ENCODE data around the gene PCDH9. TPM values are rescaled to one million over a fixed set of nuclear protein-coding genes. Genes with fewer than 3 reads are reported as not detected.
A peak's percentile ranks its signal among the peaks of the same experiment; 100 is the strongest.

The PCDH9 gene
- total RNA-seq, 1 experiment from 2014 or later, result 5.8 TPM

- POLR2A ChIA-PET (ENCODE audit: low non-redundant PET), result no interaction called here
- TF ChIP-seq EZH2 (IDR thresholded peaks at IDR 0.05; ENCODE audit: borderline replicate concordance, low read depth, low read length, poor library complexity, severe bottlenecking) (no peak), CTCF (conservative IDR thresholded peaks at IDR 0.05; ENCODE audit: low read depth, low read length) (no peak)
- H3K27ac ChIP-seq (ENCODE audit: low read depth, low read length, poor library complexity, severe bottlenecking), result no peak overlapping the region
- no peaks in the 10 kb centered on the region for H3K27me3 ChIP-seq (replicated peaks; ENCODE audit: insufficient read depth, low read depth, low read length, poor library complexity)
- CTCF ChIA-PET, result no interaction called here
- intact Hi-C loops (cut with micrococcal nuclease; ENCODE audit: unreplicated experiment), result no loop called here
- no peaks in the 10 kb centered on the region for H3K9me3 ChIP-seq (ENCODE audit: low read depth, low read length, poor library complexity, severe bottlenecking)
- no peaks in the 10 kb centered on the region for H3K36me3 ChIP-seq (ENCODE audit: insufficient read depth, low read length, poor library complexity, severe bottlenecking)
- H3K4me1 ChIP-seq (ENCODE audit: insufficient read depth, low read length, poor library complexity, severe bottlenecking), result no peaks in the 10 kb centered on the region
- no peak overlapping the region for H3K4me3 ChIP-seq (ENCODE audit: low read depth, low read length, poor library complexity, severe bottlenecking)
- DNase-seq (ENCODE audit: low spot score), result no peak
- BruUV-seq (replicated peaks), result no TSS peak
Observed at GRCh38 chr13:66921437-66921836, 308.7 kb downstream of the PCDH9 start.

GRCh38 chr13:66915596-66916185 is 314.4 kb downstream of the PCDH9 start:
- no peaks in the 10 kb centered on the region for H3K4me1 ChIP-seq (ENCODE audit: insufficient read depth, low read length, poor library complexity, severe bottlenecking)
- peak; percentile 18 for DNase-seq (ENCODE audit: low spot score)
- H3K36me3 ChIP-seq (ENCODE audit: insufficient read depth, low read length, poor library complexity, severe bottlenecking), result no peaks in the 10 kb centered on the region
- H3K4me3 ChIP-seq (ENCODE audit: low read depth, low read length, poor library complexity, severe bottlenecking), result no peak overlapping the region
- no peaks in the 10 kb centered on the region for H3K9me3 ChIP-seq (ENCODE audit: low read depth, low read length, poor library complexity, severe bottlenecking)
- H3K27me3 ChIP-seq (replicated peaks; ENCODE audit: insufficient read depth, low read depth, low read length, poor library complexity), result no peaks in the 10 kb centered on the region
- TF ChIP-seq EZH2 (IDR thresholded peaks at IDR 0.05; ENCODE audit: borderline replicate concordance, low read depth, low read length, poor library complexity, severe bottlenecking) (no peak), CTCF (conservative IDR thresholded peaks at IDR 0.05; ENCODE audit: low read depth, low read length) (no peak)
- intact Hi-C loops (cut with micrococcal nuclease; ENCODE audit: unreplicated experiment), result no loop called here
- no peak overlapping the region for H3K27ac ChIP-seq (ENCODE audit: low read depth, low read length, poor library complexity, severe bottlenecking)
- BruUV-seq (replicated peaks), result no TSS peak
- ChIA-PET POLR2A (ENCODE audit: low non-redundant PET) (no interaction called here), CTCF (no interaction called here)

- BruUV-seq (replicated peaks), result no TSS peak
- POLR2A ChIA-PET (ENCODE audit: low non-redundant PET), result no interaction called here
- no peak for DNase-seq (ENCODE audit: low spot score)
- H3K4me3 ChIP-seq (ENCODE audit: low read depth, low read length, poor library complexity, severe bottlenecking), result no peak overlapping the region
- TF ChIP-seq CTCF (conservative IDR thresholded peaks at IDR 0.05; ENCODE audit: low read depth, low read length), result no peak
- TF ChIP-seq EZH2 (IDR thresholded peaks at IDR 0.05; ENCODE audit: borderline replicate concordance, low read depth, low read length, poor library complexity, severe bottlenecking), result no peak
- no peaks in the 10 kb centered on the region for H3K4me1 ChIP-seq (ENCODE audit: insufficient read depth, low read length, poor library complexity, severe bottlenecking)
- H3K9me3 ChIP-seq (ENCODE audit: low read depth, low read length, poor library complexity, severe bottlenecking), result no peaks in the 10 kb centered on the region
- CTCF ChIA-PET, result no interaction called here
- no peak overlapping the region for H3K27ac ChIP-seq (ENCODE audit: low read depth, low read length, poor library complexity, severe bottlenecking)
- H3K36me3 ChIP-seq (ENCODE audit: insufficient read depth, low read length, poor library complexity, severe bottlenecking), result no peaks in the 10 kb centered on the region
- no peaks in the 10 kb centered on the region for H3K27me3 ChIP-seq (replicated peaks; ENCODE audit: insufficient read depth, low read depth, low read length, poor library complexity)
- intact Hi-C loops (cut with micrococcal nuclease; ENCODE audit: unreplicated experiment), result no loop called here
Observed at GRCh38 chr13:66914155-66914554, 316.0 kb downstream of the PCDH9 start.

Data from A673 (cell line).